BJ (cell line): ENCODE data around the gene MVB12B. TPM values are rescaled to one million over a fixed set of nuclear protein-coding genes. Genes with fewer than 3 reads are reported as not detected.

Experiments
- CTCF ChIA-PET: fragments of 350-600 bp; formaldehyde crosslinking; extraction: SDS; loops from one replicate; lab custom pipeline; 2021; ENCODE audit warnings: antibody characterized with exemption, inconsistent platforms; lab: Yijun Ruan, JAX
- POLR2A ChIA-PET: fragments of 300-600 bp; sonication (Branson Sonifier 250); formaldehyde crosslinking; extraction: SDS; loops from one replicate; lab custom pipeline; 2021; ENCODE audit warnings: antibody characterized with exemption; lab: Charles Lee
- DNase-seq: peaks from one replicate; pipeline ENCODE4 v3.0.0-alpha.2; 2011; ENCODE audit warnings: low read depth
- H3K27me3 ChIP-seq: 2 replicates; pipeline ENCODE4 v1.6.0; 2011; ENCODE audit warnings: low read length; ENCODE audit not compliant: control insufficient read depth, insufficient read depth
- H3K36me3 ChIP-seq: 2 replicates; pipeline ENCODE4 v1.5.1; 2011; ENCODE audit warnings: low read length; ENCODE audit not compliant: control insufficient read depth, insufficient read depth
- H3K4me3 ChIP-seq: 2 replicates; pipeline ENCODE4 v1.5.1; 2011; ENCODE audit warnings: low read depth, mild to moderate bottlenecking, control low read depth, low read length
- polyA plus RNA-seq: library from polyadenylated mRNA; depleted of rRNA; stranded (reverse); fragments of >200 nt; gene quantifications from 2 replicates; pipeline ENCODE4 v1.2.3, GENCODE V29; 2011
- TF ChIP-seq, protein P1 (sequence below): IDR thresholded peaks from 2 replicates; pipeline ENCODE4 v1.5.1; 2011; ENCODE audit warnings: low read depth, mild to moderate bottlenecking, control low read depth, inconsistent platforms, low read length, moderate library complexity; ENCODE audit not compliant: insufficient read depth

Gene MVB12B
- polyA plus RNA-seq, 1 experiment, result 2.7 TPM

DNA sequence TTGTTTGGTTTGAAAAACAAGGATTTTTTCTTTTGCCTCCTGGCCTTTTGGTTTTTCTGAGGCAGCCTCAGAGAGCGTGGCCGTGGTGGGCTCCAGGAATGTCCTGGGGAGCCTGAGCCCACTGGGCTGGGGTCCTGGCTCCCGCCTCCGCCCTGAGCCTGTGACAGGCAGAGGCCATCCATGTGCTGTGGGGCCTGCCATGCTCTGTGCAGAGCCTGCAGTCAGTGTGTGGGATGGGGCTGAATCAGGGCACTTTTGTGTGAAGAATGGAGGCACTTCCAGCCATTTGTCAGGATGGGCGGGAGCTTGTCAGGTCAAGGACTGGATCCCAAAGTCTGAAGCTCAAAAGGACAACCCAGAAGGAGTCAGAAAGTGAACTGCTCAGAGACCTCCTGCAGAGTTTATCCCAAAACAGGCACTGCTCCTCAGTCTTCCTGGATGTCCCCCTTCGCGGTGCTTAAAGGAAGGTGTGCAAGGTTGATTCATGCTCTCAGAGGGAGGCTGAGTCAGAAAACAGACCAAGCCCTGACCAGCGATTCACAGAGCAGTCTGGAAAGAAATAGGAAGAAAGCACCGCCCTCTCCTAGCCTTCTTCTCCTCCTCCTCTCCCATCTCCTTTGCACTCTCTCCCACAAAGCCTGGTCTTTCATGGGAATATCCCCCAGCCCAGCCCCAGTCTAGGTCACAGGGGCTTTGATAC is 53.2 kb downstream of the MVB12B start:
- H3K36me3 ChIP-seq, result no peaks in the 10 kb centered on the region
- TF ChIP-seq, protein P1, sequence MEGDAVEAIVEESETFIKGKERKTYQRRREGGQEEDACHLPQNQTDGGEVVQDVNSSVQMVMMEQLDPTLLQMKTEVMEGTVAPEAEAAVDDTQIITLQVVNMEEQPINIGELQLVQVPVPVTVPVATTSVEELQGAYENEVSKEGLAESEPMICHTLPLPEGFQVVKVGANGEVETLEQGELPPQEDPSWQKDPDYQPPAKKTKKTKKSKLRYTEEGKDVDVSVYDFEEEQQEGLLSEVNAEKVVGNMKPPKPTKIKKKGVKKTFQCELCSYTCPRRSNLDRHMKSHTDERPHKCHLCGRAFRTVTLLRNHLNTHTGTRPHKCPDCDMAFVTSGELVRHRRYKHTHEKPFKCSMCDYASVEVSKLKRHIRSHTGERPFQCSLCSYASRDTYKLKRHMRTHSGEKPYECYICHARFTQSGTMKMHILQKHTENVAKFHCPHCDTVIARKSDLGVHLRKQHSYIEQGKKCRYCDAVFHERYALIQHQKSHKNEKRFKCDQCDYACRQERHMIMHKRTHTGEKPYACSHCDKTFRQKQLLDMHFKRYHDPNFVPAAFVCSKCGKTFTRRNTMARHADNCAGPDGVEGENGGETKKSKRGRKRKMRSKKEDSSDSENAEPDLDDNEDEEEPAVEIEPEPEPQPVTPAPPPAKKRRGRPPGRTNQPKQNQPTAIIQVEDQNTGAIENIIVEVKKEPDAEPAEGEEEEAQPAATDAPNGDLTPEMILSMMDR, result no peak
- H3K4me3 ChIP-seq, result no peak overlapping the region
- POLR2A ChIA-PET, result no interaction called here
- no peaks in the 10 kb centered on the region for H3K27me3 ChIP-seq
- no peak for DNase-seq
- CTCF ChIA-PET, result interaction anchor here (0.6 to 2.2 kb wide), 4 partner anchors 18 to 119 kb away, joined by 3 to 10 read pairs (median 4); no protein-coding TSS in a partner anchor

DNA sequence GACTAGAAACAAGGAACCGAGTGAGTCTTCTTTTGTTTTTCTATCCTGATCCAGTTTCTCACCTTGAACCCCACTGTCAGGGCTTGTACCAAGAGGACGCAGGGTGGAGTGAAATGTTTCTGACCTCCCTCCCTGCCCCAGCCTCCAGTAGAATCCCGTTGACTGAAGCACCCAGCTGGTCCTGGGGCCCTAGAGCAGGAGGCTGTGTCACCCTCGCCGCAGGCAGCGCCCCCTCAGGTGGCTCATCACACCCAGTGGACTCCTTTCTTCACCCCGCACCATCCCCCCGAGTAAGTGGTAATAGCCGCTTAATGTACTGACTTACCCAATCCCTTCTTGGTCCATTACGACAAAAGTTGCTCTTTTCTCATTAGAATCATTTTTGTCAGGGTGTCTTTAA is 53.8 kb downstream of the MVB12B start:
- ChIA-PET POLR2A (no interaction called here), CTCF (interaction anchor here (0.6 to 2.2 kb wide), 4 partner anchors 17 to 119 kb away, joined by 3 to 10 read pairs (median 4); no protein-coding TSS in a partner anchor)
- TF ChIP-seq, protein P1, result no peak
- H3K36me3 ChIP-seq, result no peaks in the 10 kb centered on the region
- no peaks in the 10 kb centered on the region for H3K27me3 ChIP-seq
- DNase-seq, result no peak
- no peak overlapping the region for H3K4me3 ChIP-seq

DNA sequence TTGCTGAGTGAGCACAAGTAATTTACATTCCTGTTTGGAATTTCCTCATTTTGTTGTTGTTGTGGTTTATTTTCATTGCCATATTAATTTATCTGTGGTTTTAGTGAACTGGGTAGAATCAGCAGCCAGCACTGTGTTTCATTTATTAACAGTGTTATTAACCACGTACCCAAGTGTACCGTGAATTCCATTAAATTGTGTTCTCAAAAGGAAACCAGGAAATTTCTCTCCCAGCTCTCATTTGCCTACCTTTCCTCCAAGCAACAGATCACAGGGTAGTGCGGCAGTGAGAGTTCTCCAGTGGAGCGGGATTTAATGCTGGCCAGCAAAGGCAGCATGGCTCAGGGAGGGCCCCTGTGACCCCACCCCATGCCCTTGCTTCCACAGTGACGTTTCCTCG is 54.6 kb downstream of the MVB12B start:
- TF ChIP-seq, protein P1, result no peak
- no peak for DNase-seq
- CTCF ChIA-PET, result interaction anchor here (0.8 kb wide), 1 partner anchor 17 kb away, joined by 3 read pairs; no protein-coding TSS in a partner anchor
- no peak overlapping the region for H3K4me3 ChIP-seq
- H3K27me3 ChIP-seq, result no peaks in the 10 kb centered on the region
- POLR2A ChIA-PET, result no interaction called here
- H3K36me3 ChIP-seq, result no peaks in the 10 kb centered on the region; the same call in 1 of the 2 replicates

DNA sequence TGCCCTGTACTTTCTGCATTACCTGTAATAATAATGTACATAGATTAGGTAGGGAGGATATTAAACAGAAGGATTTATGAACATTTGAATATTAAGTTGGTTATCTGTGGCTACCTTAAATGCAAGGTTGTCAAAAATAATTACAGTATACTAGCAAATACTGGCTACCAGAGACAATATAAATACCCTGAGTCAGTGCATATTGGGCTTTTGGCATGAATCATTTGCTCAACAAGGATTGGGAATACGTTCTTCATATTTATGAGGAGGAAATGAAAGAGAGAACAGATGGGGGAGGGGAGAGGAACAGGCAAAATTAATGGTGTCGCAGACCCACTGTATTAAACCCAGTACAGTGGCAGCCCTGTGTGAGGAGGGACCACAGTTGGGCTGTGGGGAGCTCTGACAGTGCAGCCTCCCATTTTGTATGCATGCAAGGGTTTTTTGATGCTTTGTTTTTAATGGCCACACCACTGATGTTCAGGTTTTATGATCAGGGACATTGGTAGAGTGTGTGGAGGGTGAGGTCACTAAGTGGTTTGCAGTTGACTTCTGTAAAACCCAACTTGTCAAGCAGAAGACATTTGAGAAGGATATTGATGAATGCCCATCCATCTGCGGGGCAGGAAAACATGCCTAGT is 56.9 kb downstream of the MVB12B start:
- DNase-seq, result no peak
- POLR2A ChIA-PET, result no interaction called here
- Histone ChIP-seq H3K27me3 (no peaks in the 10 kb centered on the region), H3K36me3 (no peaks in the 10 kb centered on the region; the same call in 1 of the 2 replicates), H3K4me3 (no peak overlapping the region)
- TF ChIP-seq, protein P1, result no peak
- CTCF ChIA-PET, result interaction anchor here (1.3 kb wide), 1 partner anchor 15 kb away, joined by 5 read pairs; no protein-coding TSS in a partner anchor

DNA sequence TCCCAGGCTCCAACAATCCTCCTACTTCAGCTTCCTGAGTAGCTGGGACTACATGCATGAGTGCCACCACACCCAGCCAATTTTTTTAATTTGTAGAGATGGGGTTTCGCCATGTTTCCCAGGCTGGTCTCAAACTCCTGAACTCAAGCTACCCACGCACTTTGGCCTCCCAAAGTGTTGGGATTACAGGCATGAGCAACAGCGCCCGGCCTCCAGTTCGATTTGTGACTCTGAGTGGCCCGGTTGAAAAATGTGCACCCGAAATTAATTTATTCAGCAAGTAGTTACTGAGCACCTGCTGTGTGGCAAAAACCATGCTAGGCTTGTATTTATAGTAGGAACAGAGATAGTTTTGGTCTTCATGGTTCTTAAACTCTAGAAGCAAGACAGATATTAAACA is 58.3 kb downstream of the MVB12B start:
- TF ChIP-seq, protein P1, result no peak
- no peak for DNase-seq
- Histone ChIP-seq H3K27me3 (no peaks in the 10 kb centered on the region), H3K4me3 (no peak overlapping the region), H3K36me3 (no peaks in the 10 kb centered on the region; the same call in 1 of the 2 replicates)
- ChIA-PET CTCF (interaction anchor here (1.4 to 4.8 kb wide), 2 partner anchors 14 to 80 kb away, joined by 4 to 33 read pairs; no protein-coding TSS in a partner anchor), POLR2A (no interaction called here)
